GM18907 (cell line): ENCODE data around the gene AGBL1.
"Not testable (repeated sequence)": the region's sequence is repeated elsewhere in the genome, so short reads cannot be mapped to it uniquely, and the experiment has no call there.

Experiments
- ATAC-seq: cut with Tn5 transposase; IDR thresholded peaks from one replicate; pipeline ENCODE4 v1.9.1; 2021; ENCODE audit warnings: mild to moderate bottlenecking, moderate library complexity; ENCODE audit not compliant: unreplicated experiment

AGBL1 gene

DNA sequence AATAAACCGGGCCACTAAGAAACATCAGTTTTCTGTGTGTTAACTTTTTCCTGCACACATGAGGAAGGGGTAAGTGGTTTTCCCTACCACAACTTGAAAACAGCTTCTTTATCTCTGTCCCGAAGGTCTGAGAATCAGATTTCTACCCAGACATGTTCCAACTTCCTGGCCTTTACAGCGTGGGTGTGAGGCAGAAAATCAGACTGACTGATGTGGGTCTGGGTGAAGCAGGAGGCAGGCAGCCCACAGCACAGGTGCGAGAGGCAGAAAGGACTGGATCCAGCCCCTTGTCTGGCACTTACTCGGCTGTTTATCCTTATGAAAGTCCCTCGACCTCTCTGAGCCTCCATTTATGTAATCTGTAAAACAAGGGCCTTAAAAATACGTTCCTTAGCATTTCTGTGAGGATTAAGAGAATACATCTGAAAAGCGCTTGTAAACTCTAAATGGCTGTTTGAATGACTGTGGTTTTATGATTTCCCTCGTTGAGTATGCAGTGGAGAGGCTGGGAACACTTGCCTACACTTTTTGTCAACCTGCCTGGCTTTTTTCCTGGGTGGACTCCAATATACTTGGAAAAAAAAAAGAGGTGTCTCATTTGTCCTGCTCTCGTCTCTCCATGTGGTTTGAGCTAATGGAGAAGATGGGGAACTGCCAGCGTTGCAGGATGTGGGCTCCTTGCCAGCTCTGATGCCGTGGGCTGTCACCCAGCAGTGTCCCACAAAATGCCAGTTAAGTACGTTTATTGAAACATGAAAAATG is 3.1 kb downstream of the AGBL1 start:
- no peak for ATAC-seq

DNA sequence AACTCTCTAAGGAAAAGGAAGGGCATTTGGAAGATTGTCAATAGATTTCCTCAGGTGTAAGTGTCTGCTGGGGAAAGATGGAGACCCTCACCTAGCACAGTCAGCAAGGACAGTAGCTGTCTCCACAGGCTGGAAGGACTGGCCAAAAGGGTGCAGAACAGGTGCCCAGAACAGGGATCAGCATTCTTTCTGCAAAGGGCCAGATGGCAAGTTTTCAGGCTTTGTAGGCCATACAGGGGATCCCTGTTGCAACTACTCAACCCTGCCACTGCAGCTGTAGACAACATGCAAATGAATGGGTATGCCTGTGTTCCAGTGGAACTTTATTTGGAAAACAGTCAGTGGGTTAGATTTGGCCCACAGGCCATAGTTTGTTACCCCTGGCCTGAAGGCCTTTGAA is 8.1 kb downstream of the AGBL1 start:
- ATAC-seq: no peak

DNA sequence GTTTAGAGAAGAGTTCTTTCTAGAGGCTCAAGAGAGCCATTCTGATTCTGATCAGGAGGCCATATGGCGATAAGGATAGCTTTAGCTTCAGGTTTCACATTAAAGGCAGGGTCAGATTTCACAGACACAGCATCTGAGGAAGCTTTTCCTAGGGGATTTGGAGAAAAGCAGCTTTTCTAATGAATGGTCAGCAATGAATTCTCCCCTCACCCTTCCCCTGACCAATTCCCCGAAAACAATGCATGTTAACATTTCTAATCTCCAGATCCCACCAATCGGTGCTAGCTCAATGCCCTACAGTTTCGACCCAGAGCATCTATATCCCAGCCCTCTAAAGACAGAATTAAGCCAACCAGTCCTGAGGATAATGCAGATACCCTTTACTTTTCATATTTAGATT is 9.8 kb downstream of the AGBL1 start:
- ATAC-seq: no peak

DNA sequence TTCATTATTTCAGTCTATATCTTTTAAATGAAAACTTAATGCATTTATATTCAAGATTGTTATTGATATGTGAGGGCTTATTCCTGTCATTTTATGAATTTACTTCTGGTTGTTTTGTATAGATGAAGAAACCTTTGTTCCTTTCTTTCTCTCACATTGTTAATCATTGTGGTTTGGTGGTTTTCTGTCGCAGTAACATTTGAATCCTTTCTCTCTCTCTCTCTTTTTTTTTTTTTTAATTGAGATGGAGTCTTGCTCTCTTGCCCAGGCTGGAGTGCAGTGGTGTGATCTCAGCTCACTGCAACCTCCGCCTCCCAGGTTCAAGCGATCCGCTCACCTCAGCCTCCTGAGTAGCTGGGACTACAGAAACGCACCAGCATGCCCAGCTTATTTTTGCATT is 22.1 kb downstream of the AGBL1 start:
- ATAC-seq: no peak

DNA sequence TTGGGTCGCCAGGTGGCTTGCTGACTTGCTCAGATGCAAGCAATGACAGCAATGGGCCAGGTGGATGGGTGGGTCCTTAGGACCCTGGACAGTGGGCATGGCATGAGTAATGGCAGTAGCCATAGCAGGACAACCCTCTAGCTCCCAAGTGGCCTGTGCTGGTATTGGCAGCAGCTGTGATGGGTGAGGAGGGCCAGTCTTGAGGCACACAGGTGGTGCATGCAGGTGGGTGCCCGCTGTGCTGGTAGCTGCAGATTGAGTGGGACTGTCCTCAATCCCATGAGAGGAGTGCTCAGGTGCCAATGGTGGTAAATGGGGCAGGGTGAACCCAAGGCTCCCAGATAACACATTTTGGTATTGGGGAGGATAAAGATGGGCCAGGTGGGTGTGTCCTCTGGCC is 24.2 kb downstream of the AGBL1 start:
- no peak for ATAC-seq

DNA sequence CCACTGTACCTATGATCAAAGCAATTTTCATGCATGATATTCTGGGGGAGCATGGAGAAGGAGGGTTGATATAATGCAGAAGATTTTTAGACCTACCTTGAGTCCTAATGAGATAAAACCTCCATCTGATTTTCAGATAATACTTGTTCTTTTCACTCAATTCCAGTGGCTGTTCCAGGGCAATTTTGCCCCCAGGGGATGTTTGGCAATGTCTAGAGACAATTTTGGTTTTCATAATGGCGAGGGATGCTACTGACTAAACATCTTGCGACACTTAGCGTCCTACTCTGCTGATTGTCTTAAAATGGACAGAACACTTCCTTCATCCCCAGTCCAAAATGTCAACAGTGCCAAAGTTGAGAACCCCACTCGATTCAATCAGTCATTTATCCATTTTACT is 26.6 kb downstream of the AGBL1 start:
- no peak for ATAC-seq

DNA sequence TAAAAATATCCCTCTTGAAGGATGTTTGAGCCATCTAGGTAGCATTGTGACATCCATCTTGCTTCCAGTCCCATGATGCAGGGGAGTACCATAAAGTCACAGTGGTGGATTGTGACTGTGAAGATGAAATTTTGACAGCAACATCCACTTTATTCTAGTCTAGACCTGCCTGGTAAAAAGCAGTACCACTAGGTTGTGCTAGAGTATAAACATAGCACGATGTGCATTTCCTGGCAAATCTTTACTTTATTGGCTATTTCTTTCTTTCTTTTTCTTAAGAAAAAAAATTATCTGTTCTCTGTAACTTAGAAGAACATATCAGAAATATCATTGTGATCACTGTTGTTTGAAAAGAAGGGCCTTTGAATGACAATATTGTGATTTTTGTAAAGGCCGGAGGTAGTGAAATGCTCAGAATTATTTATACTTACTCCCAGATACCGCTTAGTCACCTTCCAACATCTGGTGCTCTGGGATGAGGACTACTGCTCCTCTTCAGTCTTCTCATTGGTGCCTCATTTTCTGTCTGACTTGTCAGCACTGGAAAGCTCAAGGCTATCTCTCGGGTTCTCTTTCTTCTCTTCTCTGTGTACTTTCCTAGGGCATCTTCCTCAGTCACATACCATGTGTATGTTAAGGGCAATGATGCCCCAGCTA is 35.6 kb downstream of the AGBL1 start:
- ATAC-seq: no peak

DNA sequence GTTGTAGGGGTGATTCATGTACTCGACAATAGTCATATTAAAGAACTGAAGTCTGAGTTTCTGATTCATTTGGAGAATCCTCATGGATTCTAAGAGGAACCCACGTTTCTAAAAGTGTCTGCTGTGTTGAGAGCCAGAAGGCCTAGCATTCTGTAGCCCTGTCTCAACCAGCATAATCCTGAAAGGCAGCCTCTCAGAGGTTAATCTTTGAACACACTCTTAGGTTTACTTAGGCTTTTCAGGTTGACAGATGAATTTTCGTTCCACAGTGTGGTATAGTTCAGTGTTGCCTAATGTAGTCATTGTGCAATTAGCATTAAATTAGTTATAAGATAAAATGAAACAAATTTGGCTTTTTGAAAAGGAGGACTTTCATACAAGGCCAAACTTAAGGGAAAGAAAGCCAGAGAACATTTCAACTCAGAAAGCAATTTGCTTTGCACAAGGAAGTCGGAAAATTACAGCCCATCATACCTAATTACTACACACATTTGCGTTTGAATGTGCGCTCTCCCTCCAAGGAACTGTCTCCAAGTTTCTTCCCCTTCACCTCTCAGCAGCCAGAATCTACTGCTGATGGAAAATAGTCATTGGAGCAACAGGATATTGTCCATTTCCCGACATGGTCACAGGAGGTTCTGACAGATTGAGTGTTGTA is 42.0 kb downstream of the AGBL1 start:
- no peak for ATAC-seq

DNA sequence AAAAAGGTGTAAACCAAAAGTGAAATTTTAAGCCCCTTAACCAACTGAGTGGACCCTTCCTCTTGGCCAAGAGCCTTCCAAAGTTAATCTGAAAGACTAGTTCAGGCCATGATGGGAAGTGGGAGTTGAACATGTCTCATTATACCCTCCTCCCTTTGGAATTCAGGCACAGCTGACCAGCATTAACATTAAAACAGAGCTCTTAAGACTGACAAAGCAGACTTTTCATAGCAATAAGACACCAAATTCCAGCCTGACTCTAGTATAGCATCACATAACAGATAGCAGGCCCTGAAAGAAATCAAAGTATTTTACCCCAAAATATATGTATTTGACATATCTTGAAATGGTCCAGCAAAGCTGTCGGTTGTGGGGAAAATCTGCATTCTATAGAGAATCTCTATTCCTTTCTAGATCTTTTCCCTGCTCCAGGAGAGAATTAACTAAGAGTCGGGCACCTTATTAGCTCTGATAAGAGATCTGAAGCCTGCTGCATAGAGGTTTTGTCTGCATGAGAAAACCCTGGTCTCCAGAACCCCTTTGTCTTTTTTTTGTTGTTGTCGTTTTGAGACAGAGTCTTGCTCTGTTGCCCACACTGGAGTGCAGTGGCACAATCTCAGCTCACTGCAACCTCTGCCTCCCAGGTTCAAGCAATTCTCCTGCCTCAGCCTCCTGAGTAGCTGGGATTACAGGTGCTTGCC is 43.2 kb downstream of the AGBL1 start:
- ATAC-seq: not testable (repeated sequence)

DNA sequence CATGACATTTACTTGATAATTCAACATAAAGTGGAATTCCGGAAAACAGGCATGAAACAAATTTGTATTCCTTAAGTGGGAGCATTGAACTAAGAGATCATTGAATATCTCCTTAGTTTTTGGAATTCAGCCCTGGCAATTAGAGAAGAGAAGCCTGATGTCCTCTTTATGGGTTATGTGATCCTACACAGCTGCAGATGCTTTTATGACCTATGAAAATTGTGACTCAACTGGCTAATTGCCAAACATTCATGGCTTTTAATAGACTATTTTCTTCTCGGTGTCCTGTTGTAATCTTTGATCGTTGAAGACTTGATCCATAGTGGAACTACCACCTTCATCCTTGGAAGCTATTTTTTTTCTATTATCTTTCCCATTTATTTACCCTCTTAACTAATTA is 46.1 kb downstream of the AGBL1 start:
- no peak for ATAC-seq

DNA sequence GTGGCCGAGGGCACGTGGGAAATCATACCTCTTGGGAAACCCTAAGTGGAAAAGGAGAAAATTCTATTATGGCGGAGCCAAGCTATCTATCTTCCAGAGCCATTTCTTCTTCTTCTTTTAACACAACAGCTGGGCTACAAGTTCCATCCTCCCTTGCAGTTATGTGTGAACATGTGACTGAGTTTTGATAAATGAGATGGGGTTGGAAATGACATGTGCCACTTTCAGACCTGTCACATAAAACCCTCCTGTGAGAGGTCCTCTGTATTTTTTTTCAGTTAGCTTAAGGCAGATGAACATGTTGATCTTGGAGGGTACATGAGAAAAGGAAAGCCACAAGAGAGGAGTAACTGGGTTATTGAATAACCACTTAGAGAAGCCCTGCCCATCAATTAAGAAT is 47.9 kb downstream of the AGBL1 start:
- ATAC-seq: no peak

DNA sequence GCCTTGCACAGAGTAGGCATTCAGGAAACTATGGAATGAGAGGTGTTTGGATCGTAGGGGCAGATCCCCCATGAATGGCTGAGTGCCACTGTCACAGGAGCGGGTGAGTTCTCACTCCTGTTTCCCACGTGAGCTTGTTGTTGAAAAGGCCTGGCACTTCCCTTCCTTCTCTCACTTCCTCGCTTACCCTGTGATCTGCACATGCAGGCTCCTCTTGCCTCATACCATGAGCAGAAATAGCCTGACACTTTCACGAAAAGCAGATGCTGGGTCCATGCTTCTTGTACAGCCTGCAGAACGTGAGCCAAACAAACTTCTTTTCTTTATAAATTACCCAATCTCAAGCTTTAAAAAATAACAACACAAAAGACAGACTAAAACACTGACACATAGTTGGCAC is 55.4 kb downstream of the AGBL1 start:
- ATAC-seq: no peak

DNA sequence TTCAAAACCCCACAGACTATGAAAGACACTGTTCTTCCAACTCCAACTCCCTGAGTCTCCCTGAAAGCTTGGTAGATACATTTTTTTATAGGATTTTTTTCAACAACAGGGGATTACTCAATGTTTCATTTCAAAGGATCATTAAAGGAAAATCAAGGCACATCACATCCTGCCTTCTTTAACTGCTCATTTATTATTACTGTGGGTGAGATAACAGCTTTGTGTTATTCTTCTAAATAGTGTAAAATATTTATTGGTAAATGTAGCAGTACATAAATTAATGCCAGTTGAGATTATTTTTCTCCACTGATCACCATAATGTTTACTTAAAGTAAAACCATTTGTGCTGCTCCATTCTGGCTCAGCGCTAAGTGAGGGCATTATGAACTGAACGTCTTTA is 57.2 kb downstream of the AGBL1 start:
- ATAC-seq: no peak

DNA sequence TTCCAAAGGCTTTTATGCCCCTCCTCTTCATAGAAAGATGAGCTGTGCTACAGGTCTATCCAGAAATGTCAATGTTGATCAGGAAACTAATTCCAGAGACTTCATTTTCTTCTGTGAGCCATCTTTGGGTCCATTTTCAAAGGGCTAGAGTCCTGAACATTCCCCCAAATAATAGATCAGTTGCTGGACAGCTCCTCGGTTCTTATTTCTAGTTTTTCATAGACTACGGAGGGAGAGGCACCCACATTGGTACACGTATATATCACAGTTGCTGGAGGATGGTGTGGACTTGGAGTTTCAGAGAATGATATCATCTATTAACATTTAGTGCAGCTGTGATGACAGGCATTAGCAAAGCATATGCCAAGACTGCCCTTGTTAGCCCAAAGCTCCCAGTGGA is 59.1 kb downstream of the AGBL1 start:
- ATAC-seq: no peak

DNA sequence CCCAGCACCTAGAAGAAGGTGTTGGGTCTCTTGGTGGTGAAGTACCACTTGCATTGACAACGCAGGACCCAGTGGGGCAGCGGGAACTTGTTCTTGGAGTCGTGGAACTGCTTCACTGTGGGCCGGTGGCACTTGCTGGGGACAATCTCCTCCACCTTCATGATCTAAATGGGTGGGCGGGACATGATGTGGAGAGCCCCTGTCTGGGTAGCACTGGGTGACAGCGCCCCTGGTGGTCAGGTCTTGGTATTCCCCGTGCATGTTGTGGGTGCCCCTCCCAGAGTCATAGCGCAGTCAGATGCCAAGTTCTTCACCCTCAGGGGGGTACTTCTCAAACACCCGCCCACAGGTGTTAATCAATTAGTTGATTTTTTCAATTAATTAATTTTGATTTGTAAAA is 60.2 kb downstream of the AGBL1 start:
- no peak for ATAC-seq

DNA sequence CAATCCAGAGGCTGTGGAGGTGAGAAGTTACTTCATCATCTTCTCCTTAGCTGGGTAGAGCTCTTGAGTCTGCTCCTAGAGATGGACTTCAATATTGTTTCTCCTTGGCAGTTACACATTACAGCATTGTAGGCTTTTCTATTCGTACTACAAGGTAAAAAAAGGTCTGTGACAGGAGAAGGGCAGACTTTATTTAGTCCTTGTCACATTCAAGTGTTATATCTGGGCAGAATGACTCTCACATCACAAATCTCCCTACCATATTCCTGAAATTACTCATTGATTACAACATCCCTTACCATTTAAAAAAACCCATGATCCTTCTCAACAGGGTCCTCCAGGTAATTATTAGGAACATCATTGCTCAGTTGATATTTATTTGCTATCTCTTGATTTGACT is 75.0 kb downstream of the AGBL1 start:
- ATAC-seq: no peak

DNA sequence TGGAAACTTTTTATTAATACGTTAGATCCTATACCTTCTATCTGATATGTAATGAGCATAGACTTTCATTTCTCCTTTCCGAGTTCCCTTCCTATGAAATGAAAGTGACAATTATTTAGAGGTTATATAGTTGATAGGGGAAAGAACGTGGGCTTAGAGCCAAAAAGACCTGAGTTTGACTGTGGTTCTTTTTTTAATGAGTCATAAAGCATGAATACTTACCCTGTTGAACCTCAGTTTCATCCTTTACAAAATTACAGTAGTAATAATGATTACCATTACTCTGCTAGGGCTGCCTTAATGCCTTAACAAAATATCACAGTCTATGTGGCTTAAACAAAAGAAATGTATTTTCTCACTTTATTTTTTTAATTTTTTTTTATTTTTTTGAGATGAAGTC is 75.9 kb downstream of the AGBL1 start:
- ATAC-seq: no peak

DNA sequence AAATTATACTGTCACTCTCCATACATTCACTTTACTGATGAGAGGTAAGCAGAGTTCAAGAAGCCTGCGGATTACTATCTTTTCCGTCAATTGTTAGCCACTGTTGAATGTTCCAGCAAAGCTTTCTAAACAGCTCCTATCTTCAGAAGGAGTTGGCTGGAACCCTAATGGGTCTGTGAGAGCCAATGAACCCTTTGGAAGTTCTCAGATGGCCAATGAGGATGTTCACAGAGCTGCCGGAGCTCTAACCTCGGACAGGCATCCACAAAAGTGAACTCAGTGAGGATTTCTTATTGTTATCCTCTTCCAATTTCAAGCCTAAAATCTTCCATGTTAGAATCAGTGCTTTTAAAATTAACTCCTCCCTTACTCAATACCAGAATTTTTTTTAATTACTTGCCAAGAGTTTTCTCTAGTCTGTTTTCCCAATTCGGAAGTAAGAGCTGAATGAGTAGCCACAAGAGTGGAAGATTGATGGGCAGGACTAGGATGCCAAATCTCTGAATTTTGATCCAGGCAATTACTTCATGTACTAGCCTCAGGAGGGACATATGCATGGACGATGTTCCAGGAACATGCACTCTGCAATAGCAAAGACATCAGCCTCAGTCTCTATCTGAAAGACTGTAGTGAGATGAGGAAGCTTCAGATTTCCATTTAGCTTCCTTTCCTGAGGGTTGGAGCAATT is 78.1 kb downstream of the AGBL1 start:
- no peak for ATAC-seq

DNA sequence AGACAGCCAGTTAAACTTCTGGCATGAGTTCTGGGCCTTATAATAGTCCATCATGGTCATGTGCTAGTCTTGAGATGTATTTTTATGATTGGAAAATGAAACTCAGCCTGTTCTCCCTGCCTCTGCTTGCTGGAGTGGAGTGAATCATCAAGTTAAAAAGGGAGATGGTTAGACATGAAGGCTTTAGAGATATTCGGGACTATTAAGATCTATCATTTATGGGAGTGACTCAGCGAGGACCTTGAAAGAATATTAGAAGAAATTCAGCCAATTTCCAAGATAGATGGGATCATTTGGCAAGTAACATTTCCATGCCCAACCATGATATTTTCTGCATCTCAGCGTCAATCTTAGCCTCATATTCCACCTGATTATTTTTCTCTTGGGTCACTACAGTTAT is 79.8 kb downstream of the AGBL1 start:
- no peak for ATAC-seq

DNA sequence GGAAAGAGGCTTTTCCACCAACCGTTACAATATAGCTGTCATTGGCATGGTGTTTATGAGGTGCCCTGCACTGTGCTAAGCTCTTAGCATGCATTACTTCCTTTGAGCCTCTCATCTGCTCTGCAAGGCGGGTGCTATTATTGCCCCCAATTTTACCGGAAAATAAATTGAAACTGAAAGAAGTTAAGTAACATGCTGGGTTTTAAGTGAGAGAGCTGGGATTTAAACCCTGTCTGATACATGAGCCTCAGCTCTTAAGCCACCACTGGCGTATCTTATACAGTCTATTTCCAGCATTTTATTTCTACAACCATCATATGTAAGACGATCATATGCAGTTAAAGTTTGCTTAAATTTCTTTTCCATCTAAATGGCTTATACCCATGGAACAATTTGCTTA is 81.6 kb downstream of the AGBL1 start:
- ATAC-seq: no peak

DNA sequence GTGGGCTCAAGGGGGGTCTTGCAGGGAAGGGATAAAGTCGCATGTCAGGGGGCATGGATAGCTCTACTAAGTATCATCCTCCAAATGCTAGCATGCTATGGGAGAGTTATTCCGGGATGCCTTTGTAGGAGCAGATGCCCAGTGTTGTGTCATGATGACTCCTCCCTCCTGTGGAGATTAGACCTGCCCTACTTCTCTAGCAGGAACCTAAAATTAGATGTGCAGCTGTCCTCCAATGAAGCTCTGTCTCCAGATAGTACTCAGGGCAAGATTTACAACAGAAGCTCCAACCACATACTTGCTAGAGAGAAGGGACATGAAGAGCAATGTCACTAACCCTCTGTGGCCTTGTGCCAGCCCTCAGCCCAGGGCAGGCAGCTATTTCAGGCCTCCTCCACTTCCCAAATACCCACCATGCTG is 82.5 kb downstream of the AGBL1 start:
- ATAC-seq: no peak
